ENCODE results near the gene CSF2. TPM values are rescaled to one million over a fixed set of nuclear protein-coding genes. Genes with fewer than 3 reads are reported as not detected.

CSF2 gene
- total RNA-seq, 2 experiments from 2014 or later, result 1.1 to 1.4 TPM

GRCh38 chr5:132090107-132090506 lies 16.5 kb downstream of the CSF2 start:
- H3K4me1 Mint-ChIP-seq, result peaks cover 27% of the 10 kb centered on the region
- H3K4me3 Mint-ChIP-seq, result no peak overlapping the region
- peaks cover 2% of the 10 kb centered on the region for H3K9me3 Mint-ChIP-seq
- DNase-seq, result no peak
- H3K27ac Mint-ChIP-seq, result no peak overlapping the region
- POLR2A ChIA-PET, result interaction anchor here (0.5 kb wide), 1 partner anchor 29 kb away, joined by 3 read pairs; no protein-coding TSS in a partner anchor
- peak; percentile 28 for ATAC-seq (ENCODE audit: low read depth)
- H3K36me3 Mint-ChIP-seq, result peaks cover 3% of the 10 kb centered on the region
- H3K27me3 Mint-ChIP-seq, result no peaks in the 10 kb centered on the region

GRCh38 chr5:132093271-132093670 lies 19.7 kb downstream of the CSF2 start:
- Mint-ChIP-seq H3K27me3 (no peaks in the 10 kb centered on the region), H3K27ac (no peak overlapping the region), H3K9me3 (peaks cover 2% of the 10 kb centered on the region), H3K36me3 (peaks cover 6% of the 10 kb centered on the region), H3K4me1 (peaks cover 25% of the 10 kb centered on the region), H3K4me3 (no peak overlapping the region)
- DNase-seq, result no peak
- POLR2A ChIA-PET, result no interaction called here
- no peak for ATAC-seq (ENCODE audit: low read depth)

GRCh38 chr5:132094393-132095076 lies 20.9 kb downstream of the CSF2 start:
- no peak overlapping the region for H3K4me3 Mint-ChIP-seq
- peaks cover 32% of the 10 kb centered on the region for H3K4me1 Mint-ChIP-seq
- no peaks in the 10 kb centered on the region for H3K27me3 Mint-ChIP-seq
- DNase-seq (no peak), ATAC-seq (ENCODE audit: low read depth) (no peak)
- H3K9me3 Mint-ChIP-seq, result no peaks in the 10 kb centered on the region
- POLR2A ChIA-PET, result no interaction called here
- peaks cover 6% of the 10 kb centered on the region for H3K36me3 Mint-ChIP-seq
- H3K27ac Mint-ChIP-seq, result no peak overlapping the region

- Mint-ChIP-seq H3K36me3 (peaks cover 6% of the 10 kb centered on the region), H3K4me1 (peaks cover 33% of the 10 kb centered on the region), H3K4me3 (no peak overlapping the region), H3K27ac (no peak overlapping the region), H3K9me3 (no peaks in the 10 kb centered on the region), H3K27me3 (no peaks in the 10 kb centered on the region)
- POLR2A ChIA-PET, result interaction anchor here (0.8 kb wide), 1 partner anchor 11 kb away, joined by 3 read pairs; no protein-coding TSS in a partner anchor
- DNase-seq, result no peak
- ATAC-seq (ENCODE audit: low read depth), result no peak
Measured at GRCh38 chr5:132095077-132095410, 21.5 kb downstream of the CSF2 start.

GRCh38 chr5:132095424-132095972 lies 21.9 kb downstream of the CSF2 start:
- Mint-ChIP-seq H3K9me3 (no peaks in the 10 kb centered on the region), H3K4me3 (no peak overlapping the region), H3K27ac (no peak overlapping the region), H3K36me3 (peaks cover 4% of the 10 kb centered on the region), H3K27me3 (no peaks in the 10 kb centered on the region), H3K4me1 (peaks cover 35% of the 10 kb centered on the region)
- DNase-seq, result no peak
- no peak for ATAC-seq (ENCODE audit: low read depth)
- POLR2A ChIA-PET, result interaction anchor here (0.8 kb wide), 1 partner anchor 11 kb away, joined by 3 read pairs; no protein-coding TSS in a partner anchor

- H3K27me3 Mint-ChIP-seq, result no peaks in the 10 kb centered on the region
- POLR2A ChIA-PET, result no interaction called here
- ATAC-seq (ENCODE audit: low read depth) (no peak), DNase-seq (no peak)
- H3K27ac Mint-ChIP-seq, result no peak overlapping the region
- no peak overlapping the region for H3K4me3 Mint-ChIP-seq
- peaks cover 43% of the 10 kb centered on the region for H3K4me1 Mint-ChIP-seq
- H3K9me3 Mint-ChIP-seq, result no peaks in the 10 kb centered on the region
- H3K36me3 Mint-ChIP-seq, result peaks cover 3% of the 10 kb centered on the region
Measured at GRCh38 chr5:132096904-132097303, 23.3 kb downstream of the CSF2 start.

GRCh38 chr5:132098151-132098594 lies 24.6 kb downstream of the CSF2 start:
- Mint-ChIP-seq H3K36me3 (peaks cover 3% of the 10 kb centered on the region), H3K4me1 (peaks cover 53% of the 10 kb centered on the region), H3K9me3 (no peaks in the 10 kb centered on the region), H3K27me3 (no peaks in the 10 kb centered on the region), H3K4me3 (no peak overlapping the region), H3K27ac (no peak overlapping the region)
- ATAC-seq (ENCODE audit: low read depth) (no peak), DNase-seq (no peak)
- POLR2A ChIA-PET, result interaction anchor here (0.6 kb wide), 1 partner anchor 271 kb away, joined by 3 read pairs; no protein-coding TSS in a partner anchor

- Mint-ChIP-seq H3K27ac (peak overlapping the region; percentile 42), H3K27me3 (no peaks in the 10 kb centered on the region), H3K9me3 (no peaks in the 10 kb centered on the region), H3K4me1 (peaks cover 57% of the 10 kb centered on the region), H3K4me3 (peak overlapping the region; percentile 8), H3K36me3 (peaks cover 3% of the 10 kb centered on the region)
- DNase-seq (no peak), ATAC-seq (ENCODE audit: low read depth) (no peak)
- POLR2A ChIA-PET, result no interaction called here
Measured at GRCh38 chr5:132098621-132099020, 25.0 kb downstream of the CSF2 start.

GRCh38 chr5:132099076-132099748 lies 25.6 kb downstream of the CSF2 start:
- ATAC-seq (ENCODE audit: low read depth), result peak; percentile 18
- Mint-ChIP-seq H3K36me3 (peaks cover 3% of the 10 kb centered on the region), H3K9me3 (no peaks in the 10 kb centered on the region), H3K4me1 (peaks cover 58% of the 10 kb centered on the region), H3K27ac (peak overlapping the region; percentile 42), H3K4me3 (peak overlapping the region; percentile 8), H3K27me3 (no peaks in the 10 kb centered on the region)
- POLR2A ChIA-PET, result interaction anchor here (1.4 kb wide), 1 partner anchor 18 kb away, joined by 4 read pairs; no protein-coding TSS in a partner anchor
- DNase-seq, result no peak

GRCh38 chr5:132099905-132100304 lies 26.3 kb downstream of the CSF2 start:
- ATAC-seq (ENCODE audit: low read depth) (no peak), DNase-seq (no peak)
- H3K4me3 Mint-ChIP-seq, result no peak overlapping the region
- no peaks in the 10 kb centered on the region for H3K9me3 Mint-ChIP-seq
- H3K36me3 Mint-ChIP-seq, result peaks cover 3% of the 10 kb centered on the region
- no peaks in the 10 kb centered on the region for H3K27me3 Mint-ChIP-seq
- peak overlapping the region; percentile 42 for H3K27ac Mint-ChIP-seq
- H3K4me1 Mint-ChIP-seq, result peaks cover 64% of the 10 kb centered on the region
- POLR2A ChIA-PET, result interaction anchor here (0.8 to 1.4 kb wide), 2 partner anchors 11 to 19 kb away, joined by 3 to 4 read pairs; no protein-coding TSS in a partner anchor

GRCh38 chr5:132100672-132101261 lies 27.2 kb downstream of the CSF2 start:
- no peak for DNase-seq
- POLR2A ChIA-PET, result interaction anchor here (0.8 kb wide), 1 partner anchor 10 kb away, joined by 3 read pairs; no protein-coding TSS in a partner anchor
- H3K4me3 Mint-ChIP-seq, result peak overlapping the region; percentile 64
- H3K27me3 Mint-ChIP-seq, result no peaks in the 10 kb centered on the region
- no peaks in the 10 kb centered on the region for H3K9me3 Mint-ChIP-seq
- peak overlapping the region; percentile 85 for H3K27ac Mint-ChIP-seq
- ATAC-seq (ENCODE audit: low read depth), result no peak
- H3K36me3 Mint-ChIP-seq, result peaks cover 3% of the 10 kb centered on the region
- peaks cover 68% of the 10 kb centered on the region for H3K4me1 Mint-ChIP-seq

- H3K36me3 Mint-ChIP-seq, result peaks cover 3% of the 10 kb centered on the region
- peak overlapping the region; percentile 85 for H3K27ac Mint-ChIP-seq
- no peaks in the 10 kb centered on the region for H3K9me3 Mint-ChIP-seq
- DNase-seq (no peak), ATAC-seq (ENCODE audit: low read depth) (no peak)
- no peaks in the 10 kb centered on the region for H3K27me3 Mint-ChIP-seq
- peaks cover 66% of the 10 kb centered on the region for H3K4me1 Mint-ChIP-seq
- POLR2A ChIA-PET, result interaction anchor here (1.0 to 1.2 kb wide), 2 partner anchors 9 to 13 kb away, joined by 4 read pairs; no protein-coding TSS in a partner anchor
- H3K4me3 Mint-ChIP-seq, result peak overlapping the region; percentile 64
Measured at GRCh38 chr5:132101385-132101880, 27.8 kb downstream of the CSF2 start.
